Measurements from ENCODE around the gene ALDH3B2. TPM values are rescaled to one million over a fixed set of nuclear protein-coding genes. Genes with fewer than 3 reads are reported as not detected.
"Not testable (repeated sequence)": the region's sequence is repeated elsewhere in the genome, so short reads cannot be mapped to it uniquely, and the experiment has no call there.

ALDH3B2 gene
- total and polyA plus RNA-seq, 4 donors, result 1.1 to 4.8 (median 2.5) TPM

DNA sequence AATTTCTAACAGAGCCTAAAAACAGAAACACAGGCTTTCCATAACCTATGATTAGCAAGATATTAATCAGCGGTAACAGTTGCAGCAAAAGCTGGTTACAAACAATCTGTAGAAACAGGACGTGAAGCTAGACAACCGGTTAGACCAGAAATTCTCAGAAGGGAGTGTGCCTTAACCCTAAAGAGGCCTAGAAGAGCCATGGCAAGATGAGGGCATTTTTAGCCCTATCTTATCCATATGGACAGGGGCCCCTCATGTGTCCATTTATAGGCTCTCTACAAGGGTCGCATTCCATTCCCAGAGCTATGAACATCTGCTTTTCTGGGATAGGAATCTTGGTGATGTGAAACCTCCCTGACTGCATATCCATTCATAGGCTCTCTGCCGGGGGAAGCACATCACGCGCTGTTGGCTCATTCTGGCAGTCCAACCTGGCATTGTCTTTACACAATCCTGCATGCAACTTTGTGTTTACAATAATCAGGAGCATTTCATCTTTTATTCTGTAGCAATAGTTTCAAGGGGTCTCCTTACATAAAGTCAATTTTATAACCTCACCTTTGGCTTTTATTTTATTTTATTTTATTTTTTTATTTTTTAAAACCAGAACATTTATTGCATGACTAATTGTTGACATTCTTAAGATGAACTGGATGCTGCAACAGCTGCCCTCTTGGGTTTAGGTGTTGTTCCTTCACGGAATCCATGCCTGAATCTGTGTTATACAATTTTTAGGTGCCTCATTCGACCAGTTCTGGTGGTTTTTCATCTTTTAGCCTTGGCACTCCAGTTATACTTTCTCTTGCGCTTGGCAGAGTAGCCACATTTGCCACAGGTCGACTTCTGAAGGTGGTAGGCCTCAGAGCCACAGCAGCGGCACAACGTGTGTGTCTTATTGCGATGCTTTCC lies 8.0 kb upstream of the ALDH3B2 start:
- not testable (repeated sequence) for H3K4me1 ChIP-seq (ENCODE audit: control insufficient read depth in 5 of 5, insufficient read depth in 5 of 5, low read length in 5 of 5); H3K27ac ChIP-seq (ENCODE audit: low read depth in 1 of 2, low read length in 1 of 2); H3K27me3 ChIP-seq (ENCODE audit: control insufficient read depth in 3 of 3, insufficient read depth in 3 of 3, low read length in 2 of 3); H3K4me3 ChIP-seq; ATAC-seq (ENCODE audit: insufficient read depth, low FRiP score); H3K36me3 ChIP-seq (ENCODE audit: control insufficient read depth in 4 of 4, insufficient read depth in 4 of 4, low read length in 4 of 4); H3K9me3 ChIP-seq (ENCODE audit: control insufficient read depth in 4 of 4, insufficient read depth in 3 of 4, low read length in 3 of 4); H3K9ac ChIP-seq (ENCODE audit: insufficient read depth in 1 of 2, low read length in 2 of 2)
- peak in 1 of 3 donors; percentile 6 for DNase-seq
- 70 to 82% methylated on average over 14 of the region's 14 CpGs for WGBS, 2 donors

DNA sequence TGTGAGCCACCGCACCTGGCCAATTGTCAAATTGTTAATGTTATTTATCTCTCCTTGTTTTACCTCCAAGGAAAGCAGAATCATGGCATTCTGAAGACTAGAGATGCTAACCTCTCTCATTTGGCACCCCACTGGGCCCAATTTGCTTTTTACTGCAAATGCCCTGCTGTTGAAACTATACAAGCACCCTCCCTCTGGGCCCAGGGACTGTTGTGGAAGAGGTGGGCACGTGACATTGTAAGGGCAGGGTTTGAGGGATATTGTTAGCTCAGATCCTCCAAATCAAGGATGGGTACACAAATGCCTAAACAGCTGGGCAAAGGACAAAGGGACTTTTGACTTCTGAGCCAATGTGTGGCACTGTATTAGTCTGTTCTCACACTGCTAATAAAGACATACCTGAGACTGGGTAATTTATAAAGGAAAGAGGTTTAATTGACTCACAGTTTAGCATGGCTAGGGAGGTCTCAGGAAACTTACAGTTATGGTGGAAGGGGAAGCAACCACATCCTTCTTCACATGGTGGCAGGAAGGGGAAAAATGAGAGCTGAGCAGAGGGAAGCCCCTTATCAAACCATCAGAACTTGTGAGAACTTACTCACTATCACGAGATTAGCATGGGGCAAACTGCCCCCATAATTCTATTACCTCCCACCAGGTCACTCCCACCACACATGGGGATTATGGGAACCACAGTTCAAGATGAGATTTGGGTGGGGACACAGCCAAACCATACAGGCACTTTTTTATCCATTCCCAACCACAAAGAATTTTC lies 6.5 kb upstream of the ALDH3B2 start:
- Histone ChIP-seq H3K4me1 (ENCODE audit: control insufficient read depth in 5 of 5, insufficient read depth in 5 of 5, low read length in 5 of 5) (no peaks in the 10 kb centered on the region), H3K4me3 (no peak overlapping the region), H3K27ac (ENCODE audit: low read depth in 1 of 2, low read length in 1 of 2) (no peak overlapping the region), H3K36me3 (ENCODE audit: control insufficient read depth in 4 of 4, insufficient read depth in 4 of 4, low read length in 4 of 4) (no peaks in the 10 kb centered on the region), H3K9ac (ENCODE audit: insufficient read depth in 1 of 2, low read length in 2 of 2) (no peak overlapping the region), H3K9me3 (ENCODE audit: control insufficient read depth in 4 of 4, insufficient read depth in 3 of 4, low read length in 3 of 4) (no peaks in the 10 kb centered on the region), H3K27me3 (ENCODE audit: control insufficient read depth in 3 of 3, insufficient read depth in 3 of 3, low read length in 2 of 3) (no peaks in the 10 kb centered on the region)
- 64 to 71% methylated on average over 3 of the region's 3 CpGs for WGBS, 2 donors
- no peak for DNase-seq
- TF ChIP-seq, protein P1, sequence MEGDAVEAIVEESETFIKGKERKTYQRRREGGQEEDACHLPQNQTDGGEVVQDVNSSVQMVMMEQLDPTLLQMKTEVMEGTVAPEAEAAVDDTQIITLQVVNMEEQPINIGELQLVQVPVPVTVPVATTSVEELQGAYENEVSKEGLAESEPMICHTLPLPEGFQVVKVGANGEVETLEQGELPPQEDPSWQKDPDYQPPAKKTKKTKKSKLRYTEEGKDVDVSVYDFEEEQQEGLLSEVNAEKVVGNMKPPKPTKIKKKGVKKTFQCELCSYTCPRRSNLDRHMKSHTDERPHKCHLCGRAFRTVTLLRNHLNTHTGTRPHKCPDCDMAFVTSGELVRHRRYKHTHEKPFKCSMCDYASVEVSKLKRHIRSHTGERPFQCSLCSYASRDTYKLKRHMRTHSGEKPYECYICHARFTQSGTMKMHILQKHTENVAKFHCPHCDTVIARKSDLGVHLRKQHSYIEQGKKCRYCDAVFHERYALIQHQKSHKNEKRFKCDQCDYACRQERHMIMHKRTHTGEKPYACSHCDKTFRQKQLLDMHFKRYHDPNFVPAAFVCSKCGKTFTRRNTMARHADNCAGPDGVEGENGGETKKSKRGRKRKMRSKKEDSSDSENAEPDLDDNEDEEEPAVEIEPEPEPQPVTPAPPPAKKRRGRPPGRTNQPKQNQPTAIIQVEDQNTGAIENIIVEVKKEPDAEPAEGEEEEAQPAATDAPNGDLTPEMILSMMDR (IDR thresholded peaks at IDR 0.05; ENCODE audit: control extremely low read depth, extremely low read depth), result no peak
- ATAC-seq (ENCODE audit: insufficient read depth, low FRiP score), result no peak

DNA sequence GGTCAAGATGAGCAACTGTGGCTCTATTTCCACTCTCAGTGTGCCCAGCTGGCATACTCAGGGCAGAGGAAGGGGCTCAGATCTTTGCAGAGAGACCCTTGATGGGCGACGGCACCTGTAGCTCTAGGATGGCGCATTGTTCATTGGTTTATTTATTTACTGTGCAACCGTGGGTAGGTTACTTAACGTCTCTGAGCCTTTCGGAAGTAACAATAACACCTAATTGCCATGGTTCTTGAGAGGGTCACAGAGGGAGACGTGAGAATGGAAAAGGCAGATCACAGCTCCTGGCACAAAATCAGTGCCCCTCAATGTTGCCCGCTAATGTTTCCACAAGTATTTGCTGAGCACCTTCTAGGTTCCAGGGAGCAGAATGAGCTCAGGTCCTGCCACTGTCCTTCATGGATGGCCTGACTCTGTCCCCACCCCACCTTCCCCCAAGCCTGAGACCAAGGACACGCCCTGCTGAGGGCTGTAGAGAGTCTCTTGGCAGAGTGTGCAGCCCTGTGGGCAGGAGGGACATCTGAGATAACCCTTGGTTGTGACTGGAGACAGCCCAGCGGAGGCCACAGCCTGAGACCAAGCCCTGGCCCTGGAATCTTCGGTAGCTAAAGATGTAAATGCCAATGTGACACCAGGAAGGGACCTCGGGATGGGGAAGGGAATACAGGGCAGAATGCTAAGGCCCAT lies 780 bp upstream of the ALDH3B2 start:
- H3K9ac ChIP-seq (ENCODE audit: insufficient read depth in 1 of 2, low read length in 2 of 2), result peak overlapping the region in 1 of 2 donors; percentile 23
- peak overlapping the region in 1 of 2 donors; percentile 42 for H3K27ac ChIP-seq (ENCODE audit: low read depth in 1 of 2, low read length in 1 of 2)
- H3K9me3 ChIP-seq (ENCODE audit: control insufficient read depth in 4 of 4, insufficient read depth in 3 of 4, low read length in 3 of 4), result peaks cover 0 to 7% (median 0%) of the 10 kb centered on the region in 4 donors

More for the DNA sequence above, 780 bp upstream of the ALDH3B2 start:
- DNase-seq (no peak), ATAC-seq (ENCODE audit: insufficient read depth, low FRiP score) (no peak)
- TF ChIP-seq, protein P1 (IDR thresholded peaks at IDR 0.05; ENCODE audit: control extremely low read depth, extremely low read depth), result no peak
- H3K27me3 ChIP-seq (ENCODE audit: control insufficient read depth in 3 of 3, insufficient read depth in 3 of 3, low read length in 2 of 3), result no peaks in the 10 kb centered on the region
- no peaks in the 10 kb centered on the region for H3K36me3 ChIP-seq (ENCODE audit: control insufficient read depth in 4 of 4, insufficient read depth in 4 of 4, low read length in 4 of 4)
- H3K4me3 ChIP-seq, result no peak overlapping the region
- 82 to 92% methylated on average over 12 of the region's 12 CpGs for WGBS, 2 donors
- peaks cover 0 to 15% (median 0%) of the 10 kb centered on the region in 5 donors for H3K4me1 ChIP-seq (ENCODE audit: control insufficient read depth in 5 of 5, insufficient read depth in 5 of 5, low read length in 5 of 5)
